HEK293 (cell line): Measurements from ENCODE around the gene CNOT4.

Experiments
- CTCF ChIA-PET: fragments of 350-600 bp; formaldehyde crosslinking; extraction: SDS; loops from one replicate; lab custom pipeline; 2021; ENCODE audit warnings: antibody characterized with exemption; lab: Yijun Ruan, JAX
- POLR2A ChIA-PET: fragments of 300-600 bp; formaldehyde crosslinking; extraction: SDS; loops from one replicate; lab custom pipeline; 2020; ENCODE audit warnings: antibody characterized with exemption, inconsistent platforms; lab: Yijun Ruan, JAX
- H3K27ac ChIP-seq: fragments of 200-500 bp; sonication (Bioruptor generic); 2 replicates; pipeline ENCODE4 v1.5.1; 2014; ENCODE audit warnings: low read depth, low read length, control low read depth, inconsistent platforms; ENCODE audit errors: extremely low read depth
- H3K36me3 ChIP-seq, 2 experiments: fragments of 200-500 bp in 1 of 2; sonication (Bioruptor generic) in 1 of 2; 1 replicate in 1 of 2; 2 replicates in 1 of 2; pipeline ENCODE4 v1.5.1; 2014 to 2017; ENCODE audit warnings: inconsistent platforms in 2 of 2, low read length in 2 of 2; ENCODE audit not compliant: control insufficient read depth in 2 of 2, insufficient read depth in 1 of 2
- H3K4me1 ChIP-seq: fragments of 200-500 bp; sonication (Bioruptor generic); 2 replicates; pipeline ENCODE4 v1.5.1; 2014; ENCODE audit warnings: mild to moderate bottlenecking, low read length, inconsistent platforms; ENCODE audit not compliant: control insufficient read depth, insufficient read depth
- H3K4me3 ChIP-seq: 2 replicates; pipeline ENCODE4 v1.5.1; 2011; ENCODE audit warnings: low read depth, mild to moderate bottlenecking, control low read depth, low read length, moderate library complexity
- H3K9me3 ChIP-seq: fragments of 200-500 bp; sonication (Bioruptor generic); 2 replicates; pipeline ENCODE4 v1.5.1; 2014; ENCODE audit warnings: low read depth, low read length, inconsistent platforms; ENCODE audit not compliant: control insufficient read depth, insufficient read depth
- AEBP2 ChIP-seq: fragments of 450-650 bp; formaldehyde crosslinking; IDR thresholded peaks from 2 replicates; pipeline ENCODE4 v1.5.1; 2016; ENCODE audit warnings: missing biosample characterization, missing genetic modification characterization, borderline replicate concordance
- GLI2 ChIP-seq: fragments of 450-650 bp; formaldehyde crosslinking; IDR thresholded peaks from 2 replicates; pipeline ENCODE4; 2017; ENCODE audit warnings: missing biosample characterization, missing genetic modification characterization, low read depth, borderline replicate concordance
- HOXA7 ChIP-seq: sonication (generic); formaldehyde crosslinking; IDR thresholded peaks from 2 replicates; pipeline ENCODE4 v1.8.1; 2022; ENCODE audit warnings: missing genetic modification reagents, borderline replicate concordance
- ZBTB8A ChIP-seq: fragments of 450-650 bp; formaldehyde crosslinking; IDR thresholded peaks from 2 replicates; pipeline ENCODE4 v1.5.1; 2016; ENCODE audit warnings: missing biosample characterization, missing genetic modification characterization
- ZFP69B ChIP-seq: fragments of 450-650 bp; formaldehyde crosslinking; IDR thresholded peaks from 2 replicates; pipeline ENCODE4 v1.5.1; 2016; ENCODE audit warnings: missing biosample characterization, missing genetic modification characterization
- ZNF121 ChIP-seq: fragments of 450-650 bp; formaldehyde crosslinking; IDR thresholded peaks from 2 replicates; pipeline ENCODE4 v1.5.1; 2016; ENCODE audit warnings: missing biosample characterization, missing genetic modification characterization
- ZNF138 ChIP-seq: fragments of 450-650 bp; formaldehyde crosslinking; IDR thresholded peaks from 2 replicates; pipeline ENCODE4 v1.5.1; 2016; ENCODE audit warnings: missing biosample characterization, missing genetic modification characterization, borderline replicate concordance
- ZNF157 ChIP-seq: fragments of 450-650 bp; formaldehyde crosslinking; IDR thresholded peaks from 2 replicates; pipeline ENCODE4 v1.5.1; 2016; ENCODE audit warnings: missing biosample characterization, missing genetic modification characterization
- ZNF23 ChIP-seq: fragments of 450-650 bp; formaldehyde crosslinking; IDR thresholded peaks from 2 replicates; pipeline ENCODE4 v1.5.1; 2016; ENCODE audit warnings: missing biosample characterization, missing genetic modification characterization, borderline replicate concordance
- ZNF248 ChIP-seq: fragments of 450-650 bp; formaldehyde crosslinking; IDR thresholded peaks from 2 replicates; pipeline ENCODE4 v1.5.1; 2017; ENCODE audit warnings: missing biosample characterization, missing genetic modification characterization
- ZNF354C ChIP-seq: fragments of 450-650 bp; formaldehyde crosslinking; IDR thresholded peaks from 2 replicates; pipeline ENCODE4 v1.5.1; 2016; ENCODE audit warnings: missing biosample characterization, missing genetic modification characterization, low read depth, borderline replicate concordance
- ZNF423 ChIP-seq: fragments of 450-650 bp; formaldehyde crosslinking; IDR thresholded peaks from 2 replicates; pipeline ENCODE4 v1.5.1; 2016; ENCODE audit warnings: missing biosample characterization, missing genetic modification characterization
- ZNF521 ChIP-seq: fragments of 450-650 bp; formaldehyde crosslinking; IDR thresholded peaks from 2 replicates; pipeline ENCODE4 v1.5.1; 2017; ENCODE audit warnings: missing biosample characterization, mild to moderate bottlenecking, missing genetic modification characterization
- ZNF629 ChIP-seq: fragments of 450-650 bp; formaldehyde crosslinking; IDR thresholded peaks from 2 replicates; pipeline ENCODE4 v1.5.1; 2017; ENCODE audit warnings: missing biosample characterization, missing genetic modification characterization
- ZNF777 ChIP-seq: fragments of 450-650 bp; formaldehyde crosslinking; IDR thresholded peaks from 2 replicates; pipeline ENCODE4 v1.5.1; 2017; ENCODE audit warnings: missing biosample characterization, missing genetic modification characterization, borderline replicate concordance
- TF ChIP-seq, protein P1 (sequence below): fragments of 450-650 bp; formaldehyde crosslinking; IDR thresholded peaks from 2 replicates; pipeline ENCODE4 v1.5.1; 2017; ENCODE audit warnings: missing biosample characterization, missing genetic modification characterization
- TF ChIP-seq, protein P2 (sequence below): fragments of 450-650 bp; formaldehyde crosslinking; IDR thresholded peaks from 2 replicates; pipeline ENCODE4 v1.5.1; 2016; ENCODE audit warnings: missing biosample characterization, missing genetic modification characterization
- TF ChIP-seq, protein P3 (sequence below): fragments of 450-650 bp; formaldehyde crosslinking; IDR thresholded peaks from 2 replicates; pipeline ENCODE4 v1.5.0; 2017; ENCODE audit warnings: missing biosample characterization, missing genetic modification characterization, borderline replicate concordance
- TF ChIP-seq, protein P4 (sequence below): fragments of 450-650 bp; formaldehyde crosslinking; IDR thresholded peaks from 2 replicates; pipeline ENCODE4 v1.5.1; 2016; ENCODE audit warnings: missing biosample characterization, missing genetic modification characterization

CNOT4 gene

DNA sequence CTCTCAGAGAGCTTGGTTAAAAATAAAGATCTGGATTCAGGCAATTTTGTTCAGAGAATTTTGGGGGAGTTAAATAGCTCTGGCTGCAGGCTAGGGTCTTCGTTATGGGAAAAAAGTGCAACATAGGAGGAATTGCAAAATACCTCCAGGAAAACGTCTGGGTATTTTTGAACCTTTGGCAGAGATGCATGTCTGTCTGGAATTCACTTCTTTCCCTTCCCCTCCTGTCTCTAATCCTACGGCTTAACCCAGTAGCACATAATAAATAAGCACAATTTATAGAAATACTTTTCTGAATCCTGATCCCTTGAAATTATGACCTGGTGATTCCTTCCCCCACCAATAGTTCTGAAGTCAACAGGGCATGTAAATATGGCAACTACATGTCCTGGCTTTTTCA, 28.5 kb upstream of the CNOT4 start:
- H3K4me1 ChIP-seq: no peaks in the 10 kb centered on the region
- H3K27ac ChIP-seq: no peak overlapping the region
- no peak overlapping the region for H3K4me3 ChIP-seq
- no peaks in the 10 kb centered on the region for H3K9me3 ChIP-seq
- TF ChIP-seq ZNF138: no peak
- no peak for TF ChIP-seq ZBTB8A (tag by site-specific recombination)
- TF ChIP-seq, protein P1, sequence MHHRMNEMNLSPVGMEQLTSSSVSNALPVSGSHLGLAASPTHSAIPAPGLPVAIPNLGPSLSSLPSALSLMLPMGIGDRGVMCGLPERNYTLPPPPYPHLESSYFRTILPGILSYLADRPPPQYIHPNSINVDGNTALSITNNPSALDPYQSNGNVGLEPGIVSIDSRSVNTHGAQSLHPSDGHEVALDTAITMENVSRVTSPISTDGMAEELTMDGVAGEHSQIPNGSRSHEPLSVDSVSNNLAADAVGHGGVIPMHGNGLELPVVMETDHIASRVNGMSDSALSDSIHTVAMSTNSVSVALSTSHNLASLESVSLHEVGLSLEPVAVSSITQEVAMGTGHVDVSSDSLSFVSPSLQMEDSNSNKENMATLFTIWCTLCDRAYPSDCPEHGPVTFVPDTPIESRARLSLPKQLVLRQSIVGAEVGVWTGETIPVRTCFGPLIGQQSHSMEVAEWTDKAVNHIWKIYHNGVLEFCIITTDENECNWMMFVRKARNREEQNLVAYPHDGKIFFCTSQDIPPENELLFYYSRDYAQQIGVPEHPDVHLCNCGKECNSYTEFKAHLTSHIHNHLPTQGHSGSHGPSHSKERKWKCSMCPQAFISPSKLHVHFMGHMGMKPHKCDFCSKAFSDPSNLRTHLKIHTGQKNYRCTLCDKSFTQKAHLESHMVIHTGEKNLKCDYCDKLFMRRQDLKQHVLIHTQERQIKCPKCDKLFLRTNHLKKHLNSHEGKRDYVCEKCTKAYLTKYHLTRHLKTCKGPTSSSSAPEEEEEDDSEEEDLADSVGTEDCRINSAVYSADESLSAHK (tag by site-specific recombination): no peak
- TF ChIP-seq, protein P2, sequence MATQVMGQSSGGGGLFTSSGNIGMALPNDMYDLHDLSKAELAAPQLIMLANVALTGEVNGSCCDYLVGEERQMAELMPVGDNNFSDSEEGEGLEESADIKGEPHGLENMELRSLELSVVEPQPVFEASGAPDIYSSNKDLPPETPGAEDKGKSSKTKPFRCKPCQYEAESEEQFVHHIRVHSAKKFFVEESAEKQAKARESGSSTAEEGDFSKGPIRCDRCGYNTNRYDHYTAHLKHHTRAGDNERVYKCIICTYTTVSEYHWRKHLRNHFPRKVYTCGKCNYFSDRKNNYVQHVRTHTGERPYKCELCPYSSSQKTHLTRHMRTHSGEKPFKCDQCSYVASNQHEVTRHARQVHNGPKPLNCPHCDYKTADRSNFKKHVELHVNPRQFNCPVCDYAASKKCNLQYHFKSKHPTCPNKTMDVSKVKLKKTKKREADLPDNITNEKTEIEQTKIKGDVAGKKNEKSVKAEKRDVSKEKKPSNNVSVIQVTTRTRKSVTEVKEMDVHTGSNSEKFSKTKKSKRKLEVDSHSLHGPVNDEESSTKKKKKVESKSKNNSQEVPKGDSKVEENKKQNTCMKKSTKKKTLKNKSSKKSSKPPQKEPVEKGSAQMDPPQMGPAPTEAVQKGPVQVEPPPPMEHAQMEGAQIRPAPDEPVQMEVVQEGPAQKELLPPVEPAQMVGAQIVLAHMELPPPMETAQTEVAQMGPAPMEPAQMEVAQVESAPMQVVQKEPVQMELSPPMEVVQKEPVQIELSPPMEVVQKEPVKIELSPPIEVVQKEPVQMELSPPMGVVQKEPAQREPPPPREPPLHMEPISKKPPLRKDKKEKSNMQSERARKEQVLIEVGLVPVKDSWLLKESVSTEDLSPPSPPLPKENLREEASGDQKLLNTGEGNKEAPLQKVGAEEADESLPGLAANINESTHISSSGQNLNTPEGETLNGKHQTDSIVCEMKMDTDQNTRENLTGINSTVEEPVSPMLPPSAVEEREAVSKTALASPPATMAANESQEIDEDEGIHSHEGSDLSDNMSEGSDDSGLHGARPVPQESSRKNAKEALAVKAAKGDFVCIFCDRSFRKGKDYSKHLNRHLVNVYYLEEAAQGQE (tag by site-specific recombination): no peak
- TF ChIP-seq ZNF777: no peak
- TF ChIP-seq, protein P3, sequence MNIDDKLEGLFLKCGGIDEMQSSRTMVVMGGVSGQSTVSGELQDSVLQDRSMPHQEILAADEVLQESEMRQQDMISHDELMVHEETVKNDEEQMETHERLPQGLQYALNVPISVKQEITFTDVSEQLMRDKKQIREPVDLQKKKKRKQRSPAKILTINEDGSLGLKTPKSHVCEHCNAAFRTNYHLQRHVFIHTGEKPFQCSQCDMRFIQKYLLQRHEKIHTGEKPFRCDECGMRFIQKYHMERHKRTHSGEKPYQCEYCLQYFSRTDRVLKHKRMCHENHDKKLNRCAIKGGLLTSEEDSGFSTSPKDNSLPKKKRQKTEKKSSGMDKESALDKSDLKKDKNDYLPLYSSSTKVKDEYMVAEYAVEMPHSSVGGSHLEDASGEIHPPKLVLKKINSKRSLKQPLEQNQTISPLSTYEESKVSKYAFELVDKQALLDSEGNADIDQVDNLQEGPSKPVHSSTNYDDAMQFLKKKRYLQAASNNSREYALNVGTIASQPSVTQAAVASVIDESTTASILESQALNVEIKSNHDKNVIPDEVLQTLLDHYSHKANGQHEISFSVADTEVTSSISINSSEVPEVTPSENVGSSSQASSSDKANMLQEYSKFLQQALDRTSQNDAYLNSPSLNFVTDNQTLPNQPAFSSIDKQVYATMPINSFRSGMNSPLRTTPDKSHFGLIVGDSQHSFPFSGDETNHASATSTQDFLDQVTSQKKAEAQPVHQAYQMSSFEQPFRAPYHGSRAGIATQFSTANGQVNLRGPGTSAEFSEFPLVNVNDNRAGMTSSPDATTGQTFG (tag by site-specific recombination): no peak
- TF ChIP-seq ZFP69B (tag by site-specific recombination): no peak
- no peak for TF ChIP-seq HOXA7 (CRISPR knock-in tag)
- TF ChIP-seq ZNF23: no peak
- no peak for TF ChIP-seq ZNF423
- no peaks in the 10 kb centered on the region for H3K36me3 ChIP-seq
- CTCF ChIA-PET: interaction anchor here (0.6 kb wide), 1 partner anchor 22 kb away, joined by 3 read pairs; no protein-coding TSS in a partner anchor
- POLR2A ChIA-PET: interaction anchor here (0.6 kb wide), 1 partner anchor 12 kb away, joined by 8 read pairs; no protein-coding TSS in a partner anchor

- Histone ChIP-seq H3K4me3 (no peak overlapping the region), H3K9me3 (no peaks in the 10 kb centered on the region), H3K27ac (no peak overlapping the region), H3K36me3 (no peaks in the 10 kb centered on the region)
- CTCF ChIA-PET: interaction anchor here (0.6 kb wide), 1 partner anchor 22 kb away, joined by 3 read pairs; no protein-coding TSS in a partner anchor
- POLR2A ChIA-PET: no interaction called here
- no peak for TF ChIP-seq ZNF354C (tag by site-specific recombination)
- TF ChIP-seq ZNF157 (tag by site-specific recombination): no peak
- TF ChIP-seq, protein P4, sequence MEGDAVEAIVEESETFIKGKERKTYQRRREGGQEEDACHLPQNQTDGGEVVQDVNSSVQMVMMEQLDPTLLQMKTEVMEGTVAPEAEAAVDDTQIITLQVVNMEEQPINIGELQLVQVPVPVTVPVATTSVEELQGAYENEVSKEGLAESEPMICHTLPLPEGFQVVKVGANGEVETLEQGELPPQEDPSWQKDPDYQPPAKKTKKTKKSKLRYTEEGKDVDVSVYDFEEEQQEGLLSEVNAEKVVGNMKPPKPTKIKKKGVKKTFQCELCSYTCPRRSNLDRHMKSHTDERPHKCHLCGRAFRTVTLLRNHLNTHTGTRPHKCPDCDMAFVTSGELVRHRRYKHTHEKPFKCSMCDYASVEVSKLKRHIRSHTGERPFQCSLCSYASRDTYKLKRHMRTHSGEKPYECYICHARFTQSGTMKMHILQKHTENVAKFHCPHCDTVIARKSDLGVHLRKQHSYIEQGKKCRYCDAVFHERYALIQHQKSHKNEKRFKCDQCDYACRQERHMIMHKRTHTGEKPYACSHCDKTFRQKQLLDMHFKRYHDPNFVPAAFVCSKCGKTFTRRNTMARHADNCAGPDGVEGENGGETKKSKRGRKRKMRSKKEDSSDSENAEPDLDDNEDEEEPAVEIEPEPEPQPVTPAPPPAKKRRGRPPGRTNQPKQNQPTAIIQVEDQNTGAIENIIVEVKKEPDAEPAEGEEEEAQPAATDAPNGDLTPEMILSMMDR (tag by site-specific recombination): no peak
- TF ChIP-seq ZNF248: no peak
- TF ChIP-seq ZNF629: no peak
- TF ChIP-seq GLI2 (tag by site-specific recombination): no peak
- no peak for TF ChIP-seq ZNF521
- TF ChIP-seq, protein P1 (tag by site-specific recombination): no peak
- TF ChIP-seq AEBP2: no peak
- TF ChIP-seq ZNF121: no peak
- TF ChIP-seq, all 188 proteins: peak for 0
- H3K4me1 ChIP-seq: no peaks in the 10 kb centered on the region
Measured at GRCh38 chr7:135537905-135538304, 28.0 kb upstream of the CNOT4 start.
